ENCODE measurements around the gene ARPC5L.
"Not testable (repeated sequence)": the region's sequence is repeated elsewhere in the genome, so short reads cannot be mapped to it uniquely, and the experiment has no call there.

DNA sequence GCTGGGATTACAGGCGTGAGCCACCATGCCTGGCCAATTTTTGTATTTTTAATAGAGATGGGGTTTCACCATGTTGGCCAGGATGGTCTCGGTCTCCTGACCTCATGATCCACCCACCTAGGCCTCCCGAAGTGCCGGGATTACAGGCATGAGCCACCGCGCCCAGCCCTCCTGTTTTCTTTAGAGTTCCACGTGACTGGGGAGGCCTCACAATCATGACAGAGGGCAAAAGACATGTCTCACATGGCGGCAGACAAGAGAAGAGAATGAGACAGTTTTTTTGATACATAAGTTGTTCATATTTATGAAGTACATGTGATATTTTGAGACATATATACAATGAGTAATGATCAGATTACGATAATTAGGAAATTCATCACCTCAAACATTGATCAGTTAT lies 15.5 kb upstream of the ARPC5L start:
- TF ChIP-seq, protein P1, sequence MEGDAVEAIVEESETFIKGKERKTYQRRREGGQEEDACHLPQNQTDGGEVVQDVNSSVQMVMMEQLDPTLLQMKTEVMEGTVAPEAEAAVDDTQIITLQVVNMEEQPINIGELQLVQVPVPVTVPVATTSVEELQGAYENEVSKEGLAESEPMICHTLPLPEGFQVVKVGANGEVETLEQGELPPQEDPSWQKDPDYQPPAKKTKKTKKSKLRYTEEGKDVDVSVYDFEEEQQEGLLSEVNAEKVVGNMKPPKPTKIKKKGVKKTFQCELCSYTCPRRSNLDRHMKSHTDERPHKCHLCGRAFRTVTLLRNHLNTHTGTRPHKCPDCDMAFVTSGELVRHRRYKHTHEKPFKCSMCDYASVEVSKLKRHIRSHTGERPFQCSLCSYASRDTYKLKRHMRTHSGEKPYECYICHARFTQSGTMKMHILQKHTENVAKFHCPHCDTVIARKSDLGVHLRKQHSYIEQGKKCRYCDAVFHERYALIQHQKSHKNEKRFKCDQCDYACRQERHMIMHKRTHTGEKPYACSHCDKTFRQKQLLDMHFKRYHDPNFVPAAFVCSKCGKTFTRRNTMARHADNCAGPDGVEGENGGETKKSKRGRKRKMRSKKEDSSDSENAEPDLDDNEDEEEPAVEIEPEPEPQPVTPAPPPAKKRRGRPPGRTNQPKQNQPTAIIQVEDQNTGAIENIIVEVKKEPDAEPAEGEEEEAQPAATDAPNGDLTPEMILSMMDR (IDR thresholded peaks at IDR 0.05): not testable (repeated sequence)
- TF ChIP-seq POLR2A, EP300 (IDR thresholded peaks at IDR 0.05): not testable (repeated sequence)

All from upper lobe of left lung (tissue), 4 donors.